SKM-1 (cell line): ENCODE data around the gene CNTF.

Source experiments
- DNase-seq: peaks from one replicate; lab custom pipeline; 2025; ENCODE audit not compliant: unreplicated experiment; lab: John Stamatoyannopoulos, UW

CNTF gene

DNA sequence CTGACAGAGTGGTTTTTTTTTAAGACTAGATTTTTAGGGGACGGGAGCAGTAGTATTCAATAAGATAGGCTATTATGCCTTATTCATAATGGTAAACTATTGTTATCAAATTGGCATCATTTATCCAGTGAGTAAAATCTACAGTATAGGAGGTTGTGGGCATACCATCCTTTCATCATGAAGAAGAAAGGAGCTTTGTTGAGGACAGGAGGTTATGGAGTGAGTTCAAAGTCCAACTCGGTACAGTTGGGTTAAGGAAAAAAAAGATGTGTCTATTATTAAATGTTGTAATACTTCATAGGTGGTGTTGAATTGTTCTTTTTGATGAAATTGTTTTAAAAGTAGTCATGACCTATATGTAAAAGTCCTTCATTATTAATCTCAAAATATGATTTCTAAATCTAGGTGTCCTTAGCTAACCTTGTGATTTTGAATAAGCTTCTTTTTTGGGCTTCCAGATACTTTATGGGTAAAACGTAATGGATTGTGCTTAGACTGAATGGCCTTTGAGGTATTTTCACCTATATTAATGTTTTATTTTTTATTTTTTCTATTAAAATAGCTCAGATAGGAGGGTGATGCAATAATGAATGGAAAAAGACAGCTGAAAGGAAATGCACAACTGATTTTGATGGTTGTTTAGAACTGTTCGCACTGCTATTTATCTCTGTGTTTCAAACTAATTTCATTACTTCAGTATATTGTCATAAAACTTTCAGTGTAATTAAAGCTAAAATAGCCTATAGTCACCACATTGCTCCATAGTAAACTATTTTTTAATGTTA is 15.3 kb upstream of the CNTF start:
- DNase-seq, result no peak

DNA sequence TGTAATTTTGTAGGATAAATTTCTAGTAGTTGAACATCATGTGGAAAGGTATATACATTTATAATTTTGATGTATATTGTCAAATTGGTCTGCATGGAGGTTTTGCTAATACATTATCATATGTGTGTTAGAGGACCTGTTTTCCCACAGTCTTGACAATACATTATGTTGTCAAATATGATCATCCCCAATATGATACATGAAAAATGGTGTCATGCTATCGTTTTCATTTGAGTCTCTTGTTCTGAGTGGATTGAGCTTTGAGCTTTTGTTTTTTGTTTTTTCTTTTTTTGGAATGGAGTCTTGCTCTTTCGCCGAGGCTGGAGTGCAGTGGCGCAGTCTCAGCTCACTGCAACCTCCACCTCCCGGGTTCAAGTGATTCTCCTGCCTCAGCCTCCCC is 14.1 kb upstream of the CNTF start:
- no peak for DNase-seq

DNA sequence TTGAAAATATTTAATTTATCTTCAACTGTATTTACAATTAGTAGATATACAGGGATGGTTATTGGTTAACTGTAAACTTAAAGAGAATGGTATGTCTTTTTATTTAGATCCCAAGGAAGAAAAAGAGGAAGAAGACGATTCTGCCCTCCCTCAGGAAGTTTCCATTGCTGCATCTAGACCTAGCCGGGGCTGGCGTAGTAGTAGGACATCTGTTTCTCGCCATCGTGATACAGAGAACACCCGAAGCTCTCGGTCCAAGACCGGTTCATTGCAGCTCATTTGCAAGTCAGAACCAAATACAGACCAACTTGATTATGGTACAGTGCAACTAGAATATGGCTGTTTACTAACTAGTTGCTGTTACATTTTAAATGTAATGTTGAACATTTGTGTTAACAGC is 12.7 kb upstream of the CNTF start:
- no peak for DNase-seq

DNA sequence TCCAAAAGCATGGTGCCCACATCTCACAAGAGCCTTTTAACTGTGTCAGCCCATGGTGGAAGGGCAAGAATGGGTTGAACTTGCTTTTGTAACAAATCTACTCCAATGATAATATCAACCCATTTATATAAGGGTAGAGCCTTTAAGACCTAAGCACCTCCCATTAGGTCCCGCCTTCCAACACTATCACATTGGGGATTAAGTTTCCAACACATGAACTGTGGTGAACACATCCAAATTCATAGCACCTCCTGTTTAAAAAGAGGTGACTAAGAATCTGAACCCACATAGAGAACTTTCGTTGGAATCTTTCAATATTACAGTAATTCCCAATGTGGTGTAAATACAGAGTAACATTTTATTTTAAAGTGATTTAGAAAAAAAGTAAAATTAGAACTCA is 9.2 kb upstream of the CNTF start:
- DNase-seq, result no peak

DNA sequence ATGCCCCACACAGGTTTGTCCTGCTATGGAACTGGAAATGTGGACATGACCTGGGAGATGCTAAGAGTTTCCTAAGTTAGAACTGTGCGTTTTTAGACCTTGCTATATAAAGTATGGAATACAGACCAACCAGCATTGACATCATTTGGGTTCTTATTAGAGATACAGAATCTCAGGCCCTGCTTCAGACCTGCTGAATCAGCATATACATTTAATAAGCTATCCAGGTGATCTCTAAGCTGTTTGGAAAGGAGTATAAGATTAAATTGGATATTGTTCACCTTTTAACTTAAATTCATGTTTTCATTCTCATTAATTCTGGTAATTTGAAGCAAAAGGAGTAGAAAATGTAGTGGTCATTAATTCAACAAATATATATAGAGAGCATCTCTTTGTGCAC is 6.9 kb upstream of the CNTF start:
- no peak for DNase-seq

DNA sequence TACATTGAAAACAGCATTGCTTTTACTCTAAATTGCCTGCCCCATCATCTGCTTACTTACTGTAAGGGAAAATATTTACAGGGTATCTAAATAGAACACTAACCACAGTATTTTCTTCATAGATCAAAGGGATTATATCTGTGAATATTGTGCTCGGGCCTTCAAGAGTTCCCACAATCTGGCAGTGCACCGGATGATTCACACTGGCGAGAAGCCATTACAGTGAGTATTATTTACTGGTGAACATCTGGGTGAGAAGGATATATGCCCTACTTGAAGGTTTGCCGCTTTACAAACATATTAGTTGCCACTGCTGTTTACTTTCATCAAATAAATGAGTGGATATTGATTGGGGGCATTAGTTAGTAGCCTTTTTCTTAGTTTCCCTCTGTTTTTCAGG is 5.9 kb upstream of the CNTF start:
- no peak for DNase-seq

DNA sequence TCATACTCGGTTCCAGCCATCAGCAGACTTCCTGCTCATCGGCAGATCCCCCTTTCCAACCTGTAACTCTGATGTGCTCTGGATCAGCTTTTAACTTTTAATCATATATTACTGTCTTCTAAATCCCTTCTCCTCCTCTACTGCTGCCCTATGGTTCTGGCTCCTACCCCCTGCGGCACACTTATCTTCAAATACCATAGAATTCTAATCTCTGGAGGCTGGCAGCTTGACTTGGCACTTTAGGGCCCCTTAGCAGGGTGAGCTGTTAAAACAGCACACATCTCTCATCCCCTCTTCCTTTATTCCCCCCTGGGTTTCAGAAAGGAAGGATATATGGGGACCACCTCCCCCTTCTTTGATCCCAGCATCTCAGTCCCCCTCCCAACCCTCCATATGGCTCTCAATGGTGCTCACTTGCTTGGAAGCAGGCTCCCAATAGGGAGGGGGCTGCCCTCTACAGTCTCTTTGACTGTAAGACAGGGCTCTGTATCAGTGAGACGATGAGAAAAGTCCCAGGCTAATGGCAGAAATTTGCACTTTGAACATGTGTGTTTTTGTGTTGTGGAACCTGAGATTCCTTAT is 4.4 kb upstream of the CNTF start:
- no peak for DNase-seq

DNA sequence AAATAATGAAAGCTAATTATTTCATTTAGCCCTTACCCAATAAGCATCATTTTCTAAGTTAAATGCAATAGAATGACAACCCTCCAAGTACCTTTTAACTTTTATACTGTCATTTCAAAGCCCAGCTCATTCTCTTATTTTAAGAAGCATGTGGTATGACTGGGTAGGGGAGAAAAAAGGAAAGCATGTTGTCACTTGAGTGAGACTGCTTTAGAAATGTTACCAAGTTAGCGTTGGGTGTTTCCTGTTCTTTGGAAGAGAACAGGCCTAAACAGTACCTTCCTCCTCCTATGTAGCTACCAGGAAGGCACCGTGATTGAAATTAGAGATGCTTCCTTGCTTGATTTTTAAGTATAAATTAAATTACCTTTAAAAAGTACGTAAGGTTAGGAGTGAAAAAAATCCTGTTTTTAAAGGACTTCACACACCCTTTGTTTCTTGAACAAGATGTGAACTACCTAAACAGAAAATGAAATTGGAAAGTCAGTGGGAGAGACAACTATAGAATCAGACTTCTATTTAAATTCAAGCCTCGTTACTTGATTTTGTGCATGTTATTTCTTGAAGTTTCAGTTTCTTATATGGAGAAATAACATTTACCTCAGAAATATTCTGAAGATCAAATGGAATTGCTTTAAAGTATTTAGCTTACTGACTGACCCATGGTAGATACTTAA is 741 bp upstream of the CNTF start:
- no peak for DNase-seq

DNA sequence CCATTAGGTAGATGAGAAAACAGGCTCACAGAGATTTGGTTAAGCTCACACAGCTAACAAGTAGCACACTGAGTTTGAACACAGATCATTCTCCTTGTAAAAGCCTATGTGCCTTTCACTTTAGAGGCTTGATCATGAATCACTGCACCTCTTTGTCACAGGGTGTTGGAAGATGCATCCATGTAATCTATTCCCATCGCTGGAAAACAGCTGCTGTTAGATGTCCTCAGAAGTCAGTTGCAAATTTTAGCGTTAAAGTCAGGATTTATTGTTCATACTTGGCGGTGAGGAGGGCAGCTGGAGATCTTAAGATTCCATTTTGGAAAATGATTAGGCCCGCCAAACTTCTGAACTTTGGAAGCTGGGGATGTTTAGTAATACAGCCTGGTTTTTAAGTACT is 2.6 kb downstream of the CNTF start:
- no peak for DNase-seq

DNA sequence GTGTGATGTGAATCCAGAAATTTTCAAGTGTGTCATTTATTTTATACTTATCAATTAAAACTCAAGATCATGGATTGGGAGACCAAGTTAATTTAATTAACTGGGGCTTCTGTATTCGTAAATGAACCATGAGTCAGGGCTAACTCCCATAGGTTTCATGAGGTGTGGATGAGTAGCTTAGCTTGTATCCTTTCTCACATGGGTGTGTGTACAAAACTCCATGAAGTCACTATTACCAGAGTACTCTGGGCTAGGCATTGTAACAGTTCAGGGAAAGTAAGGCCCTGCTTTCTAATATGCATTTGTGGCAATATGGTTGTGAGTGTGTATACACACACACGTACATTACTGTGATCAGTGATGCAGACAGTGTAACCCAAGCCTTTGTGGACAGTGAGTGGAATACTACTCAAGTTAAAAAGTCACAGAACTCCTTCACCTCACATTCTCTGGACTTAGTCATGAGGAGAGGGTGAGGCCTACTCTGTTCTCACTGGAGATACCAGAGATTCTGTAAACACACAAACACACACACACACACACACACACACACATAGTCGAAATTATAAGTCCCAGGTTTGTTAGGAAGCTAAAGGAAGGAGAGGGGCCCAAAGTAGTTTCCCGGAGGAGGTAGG is 3.5 kb downstream of the CNTF start:
- no peak for DNase-seq

DNA sequence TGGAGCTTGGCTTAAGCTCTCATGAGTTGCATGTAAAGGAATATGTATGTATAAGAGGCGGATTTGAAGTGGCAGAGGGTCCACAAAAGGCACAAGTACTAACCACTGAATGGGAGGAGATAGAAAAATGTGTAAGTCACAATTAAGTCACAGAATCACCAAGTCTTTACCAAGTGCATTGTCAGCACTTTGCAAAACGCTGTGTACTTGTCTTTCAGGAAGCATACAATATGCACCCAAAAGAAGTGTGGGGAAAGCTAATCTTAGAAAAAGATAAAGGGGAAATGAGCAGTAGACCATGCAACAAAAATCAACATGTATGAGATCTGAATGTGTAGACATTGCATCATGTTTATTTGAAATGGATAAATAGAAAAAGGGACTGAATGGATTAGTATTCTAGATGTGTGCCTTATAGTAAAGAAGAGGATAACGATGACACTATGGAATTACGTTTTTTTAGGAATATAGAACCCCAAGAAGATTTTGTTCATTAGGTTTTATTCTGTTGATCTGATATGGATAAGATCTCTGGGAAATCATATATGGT is 4.5 kb downstream of the CNTF start:
- no peak for DNase-seq

DNA sequence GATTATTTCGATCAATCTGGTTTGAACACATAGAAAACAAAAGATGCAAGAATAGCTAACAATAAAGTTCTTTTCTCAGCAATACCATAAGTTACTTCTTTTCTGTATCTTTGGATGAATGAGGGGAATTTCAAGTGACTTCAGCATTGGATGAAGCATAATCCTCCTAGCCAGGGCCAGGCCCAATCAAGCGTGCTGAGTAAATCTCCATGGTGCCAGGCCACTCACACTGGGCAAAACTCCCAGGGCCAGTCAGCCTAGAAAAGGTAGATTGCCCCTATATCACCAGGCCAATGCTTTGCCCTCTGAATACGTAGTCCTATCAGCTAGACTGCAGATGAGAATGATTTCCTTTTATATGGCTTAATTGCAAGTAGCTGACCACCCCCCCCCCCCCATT is 6.0 kb downstream of the CNTF start:
- DNase-seq, result no peak

DNA sequence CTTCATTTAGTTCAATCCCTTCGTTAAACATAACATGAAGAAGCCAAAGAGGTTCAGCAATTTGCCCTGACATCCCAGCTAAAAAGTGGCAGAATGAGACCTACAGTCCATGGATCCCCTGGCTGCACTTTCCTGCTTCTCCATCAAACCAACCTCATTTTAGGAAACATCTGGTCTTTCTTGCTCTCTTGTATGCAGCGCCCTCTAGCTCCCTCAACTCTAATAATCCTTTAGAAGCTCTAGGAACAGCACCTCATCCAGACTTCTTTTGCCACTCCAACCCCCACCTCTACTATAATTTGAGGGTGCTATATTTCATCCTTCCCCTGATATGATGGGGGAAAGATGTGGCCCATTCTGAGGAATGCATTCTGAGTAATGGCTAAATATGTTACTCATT is 7.4 kb downstream of the CNTF start:
- peak; percentile 24 for DNase-seq

DNA sequence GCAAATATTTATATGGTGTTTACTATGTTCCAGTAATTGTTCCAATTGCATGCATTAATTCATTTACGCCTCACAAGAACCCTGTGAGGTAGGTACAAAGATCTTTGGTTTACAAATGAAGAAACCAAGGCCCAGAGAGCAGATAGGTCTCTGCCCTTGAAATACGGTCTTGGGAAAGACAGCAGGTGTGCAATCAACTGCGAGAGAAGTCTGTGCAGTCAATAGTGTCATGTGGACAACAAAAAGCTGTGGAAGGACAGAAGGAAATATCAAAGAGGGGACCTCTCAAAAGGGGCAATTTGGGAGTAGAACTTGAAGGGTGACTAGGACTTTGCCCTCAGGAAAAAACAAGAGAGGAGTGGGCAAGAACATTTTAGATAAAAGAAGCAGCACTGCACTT is 8.9 kb downstream of the CNTF start:
- no peak for DNase-seq

DNA sequence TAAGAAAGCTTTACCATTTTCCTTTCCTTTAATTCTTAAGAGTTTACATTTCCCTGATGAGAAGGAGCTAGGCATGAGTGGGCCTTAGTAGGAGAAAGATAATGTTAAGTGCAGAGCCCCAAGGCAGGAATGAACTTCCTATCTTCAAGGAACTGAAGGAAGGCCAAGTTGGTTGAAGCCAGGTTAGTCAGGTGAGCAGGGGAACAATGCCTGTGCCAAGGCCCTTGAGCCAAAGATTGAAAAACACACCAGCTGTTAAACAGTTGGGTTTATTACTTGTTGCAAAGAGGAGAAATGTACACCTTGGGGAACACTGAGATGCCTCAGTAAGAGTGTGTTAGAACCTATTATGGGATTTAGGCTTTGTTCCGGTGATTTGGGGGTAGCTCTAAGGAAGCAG is 10.0 kb downstream of the CNTF start:
- DNase-seq, result no peak

DNA sequence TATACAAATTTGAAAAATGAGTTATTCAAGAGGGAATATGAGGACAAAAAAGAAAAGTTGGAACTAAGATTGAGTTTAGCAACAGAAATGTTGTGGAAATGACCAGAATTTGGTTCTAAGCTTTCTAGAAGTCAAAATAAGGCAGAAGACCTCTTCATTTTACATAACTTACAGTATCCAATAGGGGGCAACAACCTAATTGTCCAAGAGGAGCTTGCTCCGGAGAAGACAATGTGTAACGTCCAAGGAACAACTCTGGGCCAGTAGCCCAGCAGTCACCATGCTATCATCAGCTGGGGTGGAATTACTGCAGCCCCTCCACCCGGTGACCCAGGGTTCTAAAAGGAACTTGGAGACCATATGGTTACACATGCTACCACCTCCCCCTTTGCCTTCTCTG is 14.1 kb downstream of the CNTF start:
- no peak for DNase-seq

DNA sequence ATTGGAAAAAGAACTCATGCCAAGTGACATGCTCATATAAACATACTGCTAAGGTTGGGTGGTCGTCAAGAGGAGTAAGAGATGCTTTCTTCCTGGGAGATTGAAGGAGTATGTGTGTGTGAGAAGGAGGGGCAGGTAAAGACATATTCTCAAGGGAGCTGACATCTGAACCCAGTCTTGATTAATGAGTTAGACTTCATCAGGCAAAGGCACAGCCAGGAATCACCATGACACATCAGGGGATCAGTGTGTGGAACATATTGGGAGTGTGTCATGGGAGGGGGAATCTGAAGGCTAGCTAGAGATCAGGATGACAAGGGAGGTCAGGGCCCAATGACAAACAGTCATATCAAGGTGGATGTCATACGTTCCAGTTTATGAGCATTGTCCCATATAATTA is 14.9 kb downstream of the CNTF start:
- DNase-seq, result no peak

DNA sequence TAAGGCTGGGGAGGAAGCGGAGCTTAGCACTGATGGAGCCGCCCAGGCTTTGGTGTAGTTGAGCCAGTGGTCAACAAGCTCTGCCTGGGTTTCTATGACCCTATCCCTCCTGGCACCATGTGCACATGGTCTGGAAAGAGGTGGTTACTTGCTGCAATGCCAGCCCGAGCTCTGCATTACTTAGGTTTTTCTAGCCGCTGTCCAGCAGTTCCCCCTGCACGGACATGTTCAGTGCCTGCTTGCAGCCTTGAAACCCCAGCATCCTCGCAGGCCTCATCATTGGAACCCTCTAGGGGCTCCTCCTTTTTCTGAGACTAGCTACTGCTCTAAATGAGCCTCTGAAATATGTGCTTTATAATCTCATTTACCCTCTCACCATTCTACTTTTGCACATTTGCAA is 16.6 kb downstream of the CNTF start:
- no peak for DNase-seq

DNA sequence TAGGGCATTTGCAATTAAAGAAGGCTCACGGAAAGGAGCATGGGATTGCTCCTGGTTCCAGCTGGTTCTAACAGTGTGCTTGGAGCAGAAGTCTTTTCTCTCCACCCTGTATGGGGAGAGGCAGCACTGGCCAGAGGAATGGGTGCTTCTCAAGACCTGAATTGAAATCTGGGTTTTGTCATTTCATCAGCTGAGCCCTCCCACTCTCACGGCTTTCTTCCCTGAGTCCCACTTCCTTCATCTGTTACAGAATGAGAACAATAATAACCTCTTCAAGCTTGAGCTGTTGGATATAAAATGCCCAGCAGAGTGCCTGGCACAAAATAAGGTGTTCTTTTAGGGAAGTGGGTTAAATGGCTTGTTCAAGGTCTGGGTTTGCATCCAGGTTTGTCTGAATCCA is 17.2 kb downstream of the CNTF start:
- no peak for DNase-seq

DNA sequence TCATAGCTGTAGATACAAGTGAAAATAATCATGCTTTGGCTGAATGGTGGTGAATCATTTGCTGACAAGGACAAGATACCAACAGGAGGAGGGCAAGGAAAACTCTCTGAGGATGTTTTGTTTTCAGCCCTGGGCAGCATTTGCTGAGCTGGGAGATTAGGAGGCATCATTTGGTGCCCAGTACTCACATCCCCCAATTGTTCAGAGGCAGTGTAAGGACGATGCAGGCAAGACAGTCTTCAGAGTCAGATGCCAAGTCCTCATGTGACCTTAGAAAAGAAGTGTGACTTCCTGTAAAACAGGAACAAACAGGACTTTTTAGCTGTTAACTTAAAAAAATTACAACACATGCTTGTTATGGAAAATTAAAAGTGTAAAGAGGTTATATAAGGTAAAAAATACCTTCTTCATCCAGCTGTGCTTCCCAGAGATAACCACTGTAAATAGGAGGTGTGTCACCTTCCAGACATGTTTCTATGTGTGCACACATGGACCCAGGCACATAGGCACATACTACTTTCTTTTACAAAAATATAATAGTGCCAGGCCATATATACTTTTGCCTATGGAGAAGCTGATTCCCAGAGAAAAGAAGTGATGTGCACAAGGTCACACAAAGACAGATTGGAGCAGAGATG is 18.0 kb downstream of the CNTF start:
- DNase-seq, result no peak

DNA sequence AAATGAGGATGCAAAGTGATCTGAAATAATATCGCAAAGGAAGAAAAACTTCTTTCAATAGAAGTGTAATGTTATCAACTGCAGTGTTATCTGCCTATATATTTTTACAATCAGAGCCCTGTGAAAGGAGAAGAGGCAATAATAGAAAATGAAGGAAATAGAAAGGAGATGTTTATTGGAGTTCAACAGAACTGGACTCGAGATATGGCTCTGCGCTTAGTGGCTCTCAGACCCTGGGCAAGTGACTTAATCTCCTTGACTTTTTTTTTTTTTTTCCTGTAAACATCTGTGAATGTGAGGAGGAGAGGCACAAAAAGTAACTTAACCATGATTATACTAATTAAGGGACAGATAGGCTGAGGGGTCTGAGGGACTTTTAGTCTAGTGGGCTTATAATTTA is 18.9 kb downstream of the CNTF start:
- no peak for DNase-seq
